ENCODE measurements around the gene ADAP2.
A peak's percentile ranks its signal among the peaks of the same experiment; 100 is the strongest.
"Not testable (repeated sequence)": the region's sequence is repeated elsewhere in the genome, so short reads cannot be mapped to it uniquely, and the experiment has no call there.

The ADAP2 gene

GRCh38 chr17:30929861-30930260 lies 8.1 kb downstream of the ADAP2 start:
- not testable (repeated sequence) for DNase-seq (ENCODE audit: low read depth)

DNA sequence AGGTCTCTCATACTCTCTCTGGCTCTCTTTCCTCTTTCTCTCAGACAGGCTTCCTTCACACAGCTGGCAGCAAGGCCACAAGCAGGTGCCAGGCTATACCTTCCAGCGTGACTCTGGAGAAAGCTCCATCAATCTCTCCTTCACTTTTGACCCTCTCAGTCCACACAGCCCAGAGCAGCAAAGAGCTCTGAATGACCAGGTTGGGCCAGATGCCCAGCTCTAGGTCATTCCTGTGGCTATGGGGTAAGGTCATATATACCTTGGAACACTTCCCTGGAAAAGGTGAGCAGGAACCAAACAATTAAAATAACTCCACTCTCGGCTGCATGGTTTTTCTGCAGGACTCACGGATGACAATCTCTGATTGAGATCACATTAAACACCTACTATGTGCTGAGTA lies 8.8 kb downstream of the ADAP2 start:
- no peak for DNase-seq (ENCODE audit: low read depth)

GRCh38 chr17:30931582-30931981 lies 9.8 kb downstream of the ADAP2 start:
- not testable (repeated sequence) for DNase-seq (ENCODE audit: low read depth)

DNA sequence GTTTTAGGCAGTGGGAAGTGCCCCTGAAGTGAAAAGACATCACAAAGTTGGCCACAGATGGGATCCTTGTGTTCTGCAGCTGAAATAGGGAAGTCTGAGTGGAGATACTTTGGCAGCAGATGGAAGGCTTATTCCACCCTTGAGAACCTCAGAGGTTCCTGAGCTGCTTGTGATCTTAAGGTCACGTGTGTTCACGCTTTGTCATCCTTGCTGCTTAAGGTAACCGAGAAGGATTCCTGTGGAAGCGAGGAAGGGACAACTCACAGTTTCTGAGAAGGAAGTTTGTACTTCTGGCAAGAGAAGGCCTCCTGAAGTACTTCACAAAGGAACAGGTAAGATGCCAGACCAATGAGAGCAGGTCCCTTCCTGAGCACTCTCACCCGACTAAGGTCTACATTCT lies 12.2 kb downstream of the ADAP2 start:
- no peak for DNase-seq (ENCODE audit: low read depth)

DNA sequence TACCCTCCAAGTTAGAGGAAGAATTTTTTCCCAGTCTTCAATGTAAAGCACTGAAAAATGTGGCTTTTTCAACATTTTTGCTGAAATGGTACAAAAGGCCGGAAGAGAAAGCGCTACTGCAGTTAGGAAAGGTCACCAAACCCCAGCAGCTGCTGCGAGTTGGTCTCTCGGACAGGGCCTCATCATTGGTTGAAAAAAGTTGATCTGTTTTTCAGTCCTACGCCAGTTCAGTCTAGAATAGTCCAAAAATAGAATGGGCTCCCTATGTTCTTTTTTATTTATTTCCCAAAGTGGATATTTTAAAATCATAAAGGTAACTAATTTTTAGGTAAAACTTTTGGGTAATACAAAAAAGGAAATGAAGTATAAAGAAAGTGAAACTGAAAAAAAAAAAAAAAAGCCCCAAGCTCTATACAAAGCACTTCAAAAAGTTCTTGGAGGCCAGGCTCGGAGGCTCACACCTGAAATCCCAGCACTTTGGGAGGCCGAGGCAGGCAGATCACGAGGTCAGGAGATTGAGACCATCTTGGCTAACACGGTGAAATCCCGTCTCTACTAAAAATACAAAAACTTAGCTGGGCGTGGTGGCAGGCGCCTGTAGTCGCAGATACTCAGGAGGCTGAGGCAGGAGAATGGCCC lies 17.4 kb downstream of the ADAP2 start:
- no peak for DNase-seq (ENCODE audit: low read depth)

DNA sequence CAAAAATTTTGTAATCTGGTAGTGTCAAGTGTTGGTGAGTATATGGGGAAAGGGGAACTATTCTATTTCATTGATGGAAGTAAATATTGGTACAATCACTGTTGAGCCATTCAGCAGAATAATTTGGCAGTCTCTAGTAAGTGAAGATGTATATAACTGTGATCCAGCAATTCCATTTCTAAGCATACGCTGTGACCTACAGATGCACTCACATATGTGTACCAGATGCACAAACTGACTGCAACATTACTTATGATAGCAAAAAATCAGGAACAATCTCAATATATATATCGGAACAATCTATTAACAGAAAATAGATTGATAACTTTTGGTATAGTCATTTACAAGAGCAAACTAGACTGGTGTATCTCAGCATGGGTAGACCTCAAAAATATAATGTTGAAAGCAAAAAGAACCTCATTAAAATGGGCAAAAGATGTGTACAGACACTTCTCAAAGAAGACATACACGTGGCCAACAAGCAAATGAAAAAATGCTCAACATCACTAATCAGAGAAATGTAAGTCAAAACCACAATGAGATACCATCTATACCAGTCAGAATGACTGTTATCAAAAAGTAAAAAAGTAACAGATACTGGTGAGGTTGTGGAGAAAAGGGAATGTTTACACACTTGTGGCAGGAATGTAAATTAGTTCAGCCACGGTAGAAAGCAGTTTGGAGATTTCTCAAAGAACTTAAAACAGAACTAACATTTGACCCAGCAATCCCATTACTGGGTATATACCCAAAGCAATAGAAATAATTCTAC lies 20.7 kb downstream of the ADAP2 start:
- DNase-seq (ENCODE audit: low read depth): no peak

GRCh38 chr17:30947796-30948195 lies 26.1 kb downstream of the ADAP2 start:
- DNase-seq (ENCODE audit: low read depth): no peak

DNA sequence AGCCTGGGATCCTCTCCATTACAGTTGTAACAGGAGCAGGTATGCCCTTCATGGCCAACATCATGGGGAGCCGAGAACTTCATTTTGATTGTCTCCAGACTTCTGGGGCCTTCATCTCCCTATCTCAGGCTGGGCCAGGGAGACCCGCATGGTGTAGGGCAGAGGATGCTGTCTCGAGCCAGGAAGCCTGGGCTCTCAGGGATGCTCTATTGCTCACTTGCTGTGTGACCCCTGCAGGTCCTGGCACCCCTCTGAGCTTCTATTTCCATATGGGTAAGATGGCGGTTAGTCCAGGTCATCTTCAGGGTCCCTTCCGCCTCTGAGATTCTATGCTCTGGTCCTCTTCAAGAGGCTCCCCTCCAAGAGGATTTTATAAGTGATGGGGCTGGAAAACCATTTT lies 28.4 kb downstream of the ADAP2 start:
- DNase-seq (ENCODE audit: low read depth): no peak

- peak; percentile 71 for DNase-seq (ENCODE audit: low read depth)
Measured at GRCh38 chr17:30950669-30951399, 29.1 kb downstream of the ADAP2 start.

DNA sequence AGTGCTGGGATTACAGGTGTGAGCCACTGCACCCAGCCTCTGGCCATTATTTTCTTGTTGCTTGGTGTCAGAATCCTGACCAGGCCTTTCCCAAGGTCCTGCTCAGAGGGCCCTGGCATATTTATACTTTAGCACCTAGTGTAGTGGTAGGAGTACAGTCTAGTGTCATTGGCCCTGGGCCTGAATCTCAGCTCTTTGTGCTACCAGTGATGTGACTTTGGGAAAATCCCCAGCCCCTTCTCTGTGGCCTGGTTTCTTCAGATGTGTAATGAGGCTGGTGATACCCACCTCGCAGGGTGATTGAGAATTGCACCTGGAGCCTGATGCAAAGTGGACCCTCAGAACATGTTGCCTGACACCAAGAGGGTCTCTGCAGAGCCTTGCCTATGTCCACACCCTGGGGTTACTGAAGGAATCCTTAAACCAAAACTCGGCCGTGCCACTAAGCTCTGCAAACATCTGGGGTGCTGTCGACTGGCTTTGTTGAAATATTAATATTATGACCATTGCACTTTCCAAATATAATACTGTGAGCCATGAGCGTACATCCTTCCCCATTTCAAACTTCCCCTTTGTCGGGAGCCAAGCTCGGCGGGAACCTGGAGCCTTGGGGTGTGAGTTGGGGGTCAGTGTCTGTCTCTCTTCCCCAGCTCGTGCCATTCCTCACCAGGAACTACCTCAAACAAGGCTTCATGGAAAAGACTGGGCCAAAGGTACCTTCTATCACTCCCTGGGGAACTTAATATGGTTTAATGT lies 31.1 kb downstream of the ADAP2 start:
- no peak for DNase-seq (ENCODE audit: low read depth)

DNA sequence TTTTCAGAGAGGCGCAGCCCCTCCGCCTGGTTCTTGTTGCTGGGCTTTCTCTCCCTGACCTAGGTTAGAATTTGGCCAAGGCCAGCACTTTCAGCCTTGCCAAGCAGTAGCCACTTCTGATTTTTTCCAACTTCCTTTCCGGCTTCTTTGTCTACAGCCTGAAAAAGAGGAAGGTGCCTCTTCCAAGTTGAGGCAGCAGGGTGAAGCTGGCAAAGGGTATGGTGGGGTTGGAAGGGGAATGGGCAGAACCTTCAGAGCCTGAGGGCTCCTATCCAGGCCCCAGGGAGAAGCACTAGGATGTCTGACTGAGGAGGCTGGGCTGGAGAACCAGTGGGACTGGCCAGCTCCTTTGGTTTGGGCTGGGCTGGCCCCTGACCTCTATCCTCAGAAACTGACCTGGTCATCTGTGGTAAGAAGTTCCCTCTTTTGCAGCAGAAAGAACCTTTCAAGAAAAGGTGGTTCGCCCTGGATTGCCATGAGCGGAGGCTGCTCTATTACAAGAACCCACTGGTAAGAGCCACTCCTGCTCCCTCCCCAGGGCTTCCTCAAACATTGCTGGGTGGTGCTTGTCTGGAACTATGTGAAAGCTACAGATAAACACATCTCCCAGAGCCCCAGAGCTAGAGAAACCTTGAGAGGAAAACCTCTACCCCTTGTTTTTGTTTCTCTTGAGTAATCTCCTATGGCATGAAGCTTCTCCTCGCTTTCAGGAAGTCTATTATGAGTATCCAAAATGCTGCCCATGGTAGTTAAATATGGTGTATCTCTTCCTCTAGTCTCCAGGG lies 32.5 kb downstream of the ADAP2 start:
- DNase-seq (ENCODE audit: low read depth): no peak

- DNase-seq (ENCODE audit: low read depth): no peak
Measured at GRCh38 chr17:30956764-30957374, 35.1 kb downstream of the ADAP2 start.

DNA sequence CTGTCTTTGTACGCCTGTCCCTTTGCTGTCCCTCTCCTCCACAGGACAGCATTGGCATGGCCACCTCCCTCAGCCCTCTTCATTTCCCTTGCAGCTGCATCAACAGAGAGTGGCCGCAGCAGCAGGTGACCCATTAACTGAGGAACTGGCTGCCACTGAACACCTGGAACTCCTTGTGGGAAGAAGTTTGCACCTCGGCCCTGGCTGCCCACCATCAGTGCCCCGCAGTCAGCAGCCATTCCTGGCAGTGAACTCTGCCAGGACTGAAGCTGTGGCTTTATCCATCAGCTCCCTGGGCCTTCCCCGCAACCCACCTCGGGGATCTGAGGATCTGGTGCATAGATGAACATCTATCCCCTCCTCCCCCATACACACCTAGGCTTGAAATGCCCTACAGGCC lies 36.0 kb downstream of the ADAP2 start:
- DNase-seq (ENCODE audit: low read depth): no peak

DNA sequence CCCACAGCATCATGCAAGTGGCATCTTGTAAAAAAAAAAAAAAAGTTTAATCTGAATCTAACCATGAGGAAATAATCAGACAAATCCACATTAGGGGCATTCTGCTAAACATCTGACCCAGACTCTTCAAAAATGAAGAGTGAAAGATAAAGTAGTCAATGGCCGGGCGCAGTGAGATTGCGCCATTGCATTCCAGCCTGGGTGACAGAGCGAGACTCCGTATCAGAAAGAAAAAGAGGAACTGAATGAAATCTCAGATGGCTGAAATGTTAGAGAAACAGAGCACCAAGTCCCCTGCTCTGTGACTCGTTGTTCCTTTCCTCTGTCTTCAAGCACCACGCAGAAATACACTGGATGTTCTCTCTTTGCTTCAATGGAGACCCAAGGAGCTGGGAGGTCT lies 36.4 kb downstream of the ADAP2 start:
- no peak for DNase-seq (ENCODE audit: low read depth)

DNA sequence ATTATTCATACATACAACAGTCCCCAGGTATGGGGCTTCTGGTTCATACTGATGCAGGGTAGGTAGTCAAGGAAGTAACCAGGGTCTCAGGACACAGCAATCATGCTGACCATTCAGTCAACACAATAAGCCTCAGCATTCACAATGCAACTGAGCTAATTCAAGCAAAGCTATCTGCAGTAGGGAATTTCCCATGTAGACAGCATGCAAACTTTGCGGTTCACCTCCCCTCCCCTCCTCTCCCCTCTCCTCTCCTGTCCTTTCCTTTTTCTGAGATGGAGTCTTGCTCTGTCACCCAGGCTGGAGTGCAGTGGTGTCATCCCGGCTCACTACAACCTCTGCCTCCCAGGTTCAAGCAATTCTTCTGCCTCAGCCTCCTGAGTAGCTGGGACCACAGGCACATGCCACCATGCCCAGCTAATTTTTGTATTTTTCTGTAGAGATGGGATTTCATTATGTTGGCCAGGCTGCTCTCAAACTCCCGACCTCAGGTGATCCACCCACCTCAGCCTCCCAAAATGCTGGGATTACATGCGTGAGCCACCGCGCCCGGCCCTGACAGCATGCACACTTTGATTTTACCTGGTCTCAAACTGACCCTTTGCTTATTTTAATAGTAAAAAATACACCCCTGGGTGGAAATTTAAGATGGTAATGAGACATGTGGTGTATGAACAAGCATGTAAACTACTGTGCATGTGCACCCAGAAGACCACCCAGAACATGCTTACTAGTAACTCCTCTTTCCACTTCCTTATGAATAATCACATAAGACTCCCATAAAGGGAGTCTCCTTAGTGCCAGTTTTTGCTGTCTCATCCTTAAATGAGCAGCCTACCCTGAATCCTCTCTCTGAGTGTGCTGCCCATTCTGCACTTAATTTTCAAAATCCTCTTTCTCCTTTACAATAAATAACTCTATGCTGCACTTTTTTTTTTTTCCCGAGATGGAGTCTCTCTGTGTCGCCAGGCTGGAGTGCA lies 39.8 kb downstream of the ADAP2 start:
- no peak for DNase-seq (ENCODE audit: low read depth)

DNA sequence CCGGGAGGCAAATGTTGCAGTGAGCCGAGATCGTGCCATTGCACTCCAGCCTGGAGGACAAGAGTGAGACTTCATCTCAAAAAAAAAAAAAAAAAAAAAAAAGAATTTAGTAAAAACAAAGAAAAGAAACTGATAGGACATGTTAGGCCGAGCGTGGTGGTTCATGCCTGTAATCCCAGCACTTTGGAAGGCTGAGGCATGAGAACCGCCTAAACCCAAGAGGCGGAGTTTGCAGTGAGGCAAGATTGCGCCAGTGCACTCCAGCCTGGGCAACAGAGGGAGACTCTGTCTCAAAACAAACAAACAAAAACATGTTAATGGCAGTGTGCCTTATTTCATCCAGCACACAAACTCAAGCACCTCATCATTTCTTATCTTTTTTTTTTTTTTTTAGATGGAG lies 42.6 kb downstream of the ADAP2 start:
- not testable (repeated sequence) for DNase-seq (ENCODE audit: low read depth)

DNA sequence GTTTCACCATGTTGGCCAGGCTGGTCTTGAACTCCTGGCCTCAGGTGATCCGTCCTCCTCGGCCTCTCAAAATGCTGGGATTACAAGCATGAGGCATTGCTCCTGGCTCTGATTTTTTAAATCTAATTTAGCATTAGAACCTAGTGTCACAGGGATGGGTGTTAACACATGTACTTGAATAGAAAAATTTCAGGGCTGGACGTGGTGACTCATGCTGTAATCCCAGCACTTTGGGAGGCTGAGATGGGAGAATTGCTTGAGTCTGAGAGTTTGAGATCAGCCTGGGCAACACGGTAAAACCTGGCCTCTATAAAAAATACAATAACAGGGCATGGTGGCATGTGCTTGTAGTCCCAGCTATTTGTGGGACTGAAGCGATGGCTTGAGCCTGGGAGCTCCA lies 43.1 kb downstream of the ADAP2 start:
- no peak for DNase-seq (ENCODE audit: low read depth)

DNA sequence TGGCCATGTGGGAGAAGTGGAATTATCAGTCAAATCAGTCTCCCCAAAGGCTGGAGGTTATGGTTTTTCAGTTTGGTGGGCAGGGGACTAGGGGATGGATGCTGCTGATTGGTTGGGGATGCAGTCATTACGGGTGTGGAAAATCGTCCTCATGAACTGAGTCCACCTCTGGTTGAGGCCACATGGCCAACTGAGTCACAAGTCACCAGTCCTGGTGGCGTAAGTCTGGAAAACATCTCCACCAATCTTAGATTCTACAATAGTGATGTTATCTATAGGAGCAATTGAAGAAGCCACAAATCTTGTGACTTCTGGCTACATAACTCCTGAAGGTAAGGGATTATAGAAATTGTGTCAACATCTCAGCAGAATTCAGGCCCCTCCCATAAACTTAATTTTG lies 43.9 kb downstream of the ADAP2 start:
- DNase-seq (ENCODE audit: low read depth): no peak

GRCh38 chr17:30967911-30968310 lies 46.2 kb downstream of the ADAP2 start:
- not testable (repeated sequence) for DNase-seq (ENCODE audit: low read depth)
